NT2/D1 (cell line): ENCODE results near the gene AMIGO1.

ENCODE experiments used
- SUZ12 ChIP-seq: IDR thresholded peaks from 2 replicates; pipeline ENCODE4 v1.6.1; 2011; ENCODE audit not compliant: insufficient read length, insufficient read depth; ENCODE audit errors: extremely low read depth
- YY1 ChIP-seq: IDR thresholded peaks from 2 replicates; pipeline ENCODE4 v1.6.1; 2011; ENCODE audit not compliant: insufficient read length, insufficient read depth
- ZNF274 ChIP-seq: IDR thresholded peaks from 2 replicates; pipeline ENCODE4 v1.6.1; 2011; ENCODE audit warnings: mild to moderate bottlenecking, low read depth, low read length

DNA sequence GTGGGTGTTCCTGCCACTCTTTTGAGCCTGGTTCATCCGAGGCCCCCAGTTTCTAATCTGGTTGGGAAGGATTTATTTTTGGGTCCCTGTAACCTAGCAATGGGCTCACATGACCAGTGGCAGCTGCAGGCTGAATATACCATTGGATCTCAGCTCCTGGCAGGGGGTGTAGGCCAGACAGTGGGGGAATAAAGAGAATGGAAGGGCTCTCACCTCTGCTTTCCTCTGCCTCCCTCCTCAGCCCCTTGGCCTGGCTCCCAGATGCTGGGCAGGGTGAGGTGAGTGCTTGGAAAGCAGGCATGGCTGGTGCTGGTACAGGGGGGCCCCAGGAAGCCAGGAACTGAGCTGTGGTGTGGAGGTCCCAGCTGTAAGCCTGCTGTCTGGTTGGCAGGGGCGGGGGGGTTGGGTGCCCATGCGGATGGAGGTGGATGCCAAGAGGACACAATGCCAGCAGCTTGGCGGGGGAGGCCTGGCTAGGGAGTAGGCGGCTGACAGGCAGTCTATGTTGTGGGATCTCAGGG is 26.5 kb upstream of the AMIGO1 start:
- no peak for TF ChIP-seq ZNF274
- no peak for TF ChIP-seq YY1
- no peak for TF ChIP-seq SUZ12
